IPS-11a (cell line): ENCODE results near the gene CREB5.

Experiments used
- H3K4me3 ChIP-seq: one replicate; pipeline ENCODE4 v1.5.1; 2013; ENCODE audit warnings: low read depth, low read length, control low read depth

CREB5 gene

DNA sequence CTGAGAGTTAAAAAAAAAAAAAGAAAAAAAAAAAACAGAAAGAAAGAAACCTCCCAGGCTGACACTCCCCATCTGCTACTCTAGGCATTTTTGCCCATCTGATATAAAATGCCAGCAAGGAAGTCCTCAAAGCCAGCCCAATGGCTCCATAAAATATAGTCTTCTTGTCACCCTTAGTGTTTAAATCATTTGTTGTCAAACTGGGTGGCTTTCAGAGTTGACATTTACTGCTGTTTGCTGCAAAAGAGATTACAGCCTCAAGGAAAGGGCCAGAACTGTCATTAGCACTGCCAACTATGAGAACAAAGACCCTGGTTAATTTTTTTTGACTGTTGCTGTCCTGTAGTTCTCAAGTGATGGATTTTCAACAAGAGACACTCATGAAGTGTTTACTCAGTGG is 459.3 kb downstream of the CREB5 start:
- H3K4me3 ChIP-seq, result no peak overlapping the region

DNA sequence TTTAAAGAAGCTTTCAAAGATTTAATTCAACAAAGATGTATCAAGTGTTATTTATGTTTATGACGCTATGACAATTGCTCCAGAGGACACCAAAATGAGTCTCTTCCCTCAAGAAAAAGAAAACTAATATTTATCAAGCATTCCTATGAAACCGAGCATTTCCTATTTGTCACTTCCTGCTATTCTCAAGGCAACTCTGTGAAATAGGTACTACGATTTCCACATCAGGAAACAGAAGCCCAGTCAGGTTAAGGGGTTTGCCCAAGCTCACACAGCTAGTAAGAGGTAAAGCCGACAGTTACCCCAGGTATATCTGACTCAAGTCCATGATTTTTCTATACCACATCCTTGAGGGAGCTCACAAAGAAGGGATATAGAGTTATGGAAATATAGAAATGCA is 459.9 kb downstream of the CREB5 start:
- no peak overlapping the region for H3K4me3 ChIP-seq

DNA sequence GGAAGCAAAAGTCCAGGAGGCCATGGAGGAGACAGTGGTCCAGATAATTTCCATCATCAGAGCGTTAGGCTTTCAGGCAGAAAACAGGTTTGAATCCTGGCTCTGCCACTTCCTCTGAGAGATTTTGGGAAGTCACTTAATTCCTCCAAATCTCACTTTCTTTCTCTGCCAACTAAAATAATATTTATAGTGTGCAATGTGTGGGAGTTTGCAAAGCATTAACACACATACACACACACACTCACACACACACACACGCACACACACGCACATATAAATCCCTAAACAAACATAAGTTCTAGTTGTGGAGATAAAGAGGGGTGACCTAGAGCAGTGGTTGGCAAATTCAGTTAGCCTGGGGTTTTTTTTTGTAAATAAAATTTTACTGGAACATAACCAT is 461.0 kb downstream of the CREB5 start:
- H3K4me3 ChIP-seq, result no peak overlapping the region

DNA sequence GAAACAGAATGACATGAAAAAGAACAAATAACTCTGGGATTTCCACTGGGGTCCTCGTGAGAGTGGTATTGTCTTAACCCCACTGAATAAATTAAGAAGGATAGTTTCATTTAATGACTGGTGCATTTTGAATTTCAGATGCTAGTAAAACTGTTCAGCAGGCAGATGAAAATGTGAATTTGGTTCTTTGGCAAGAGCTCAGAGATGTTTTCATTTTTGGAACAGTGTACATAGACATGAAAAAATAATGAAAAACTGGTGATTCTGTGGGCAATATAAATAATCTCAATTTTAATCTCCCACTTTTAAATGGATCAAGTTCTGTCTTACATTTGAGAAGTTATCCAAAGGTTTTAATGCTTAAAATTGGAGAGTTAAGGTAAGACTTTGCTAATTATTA is 461.7 kb downstream of the CREB5 start:
- no peak overlapping the region for H3K4me3 ChIP-seq
